SK-N-MC (cell line): ENCODE data around the gene JRKL.

Experiments used
- EZH2 ChIP-seq: fragments of 200-600 bp; sonication (generic); IDR thresholded peaks from one replicate; pipeline ENCODE4 v1.6.1; 2017; ENCODE audit warnings: antibody characterized with exemption
- POLR2AphosphoS5 ChIP-seq: IDR thresholded peaks from 2 replicates; pipeline ENCODE4 v1.6.1; 2012; ENCODE audit warnings: mild to moderate bottlenecking, low read depth, low read length, borderline replicate concordance

- no peak for TF ChIP-seq EZH2
- no peak for TF ChIP-seq POLR2AphosphoS5
Observed at GRCh38 chr11:96424693-96425092, 34.9 kb downstream of the JRKL start.
